Measurements from ENCODE around the gene RNF151. TPM values are rescaled to one million over a fixed set of nuclear protein-coding genes. Genes with fewer than 3 reads are reported as not detected.
"Not testable (repeated sequence)": the region's sequence is repeated elsewhere in the genome, so short reads cannot be mapped to it uniquely, and the experiment has no call there.

The RNF151 gene
- total RNA-seq, 1 experiment from 2014 or later = not detected

DNA sequence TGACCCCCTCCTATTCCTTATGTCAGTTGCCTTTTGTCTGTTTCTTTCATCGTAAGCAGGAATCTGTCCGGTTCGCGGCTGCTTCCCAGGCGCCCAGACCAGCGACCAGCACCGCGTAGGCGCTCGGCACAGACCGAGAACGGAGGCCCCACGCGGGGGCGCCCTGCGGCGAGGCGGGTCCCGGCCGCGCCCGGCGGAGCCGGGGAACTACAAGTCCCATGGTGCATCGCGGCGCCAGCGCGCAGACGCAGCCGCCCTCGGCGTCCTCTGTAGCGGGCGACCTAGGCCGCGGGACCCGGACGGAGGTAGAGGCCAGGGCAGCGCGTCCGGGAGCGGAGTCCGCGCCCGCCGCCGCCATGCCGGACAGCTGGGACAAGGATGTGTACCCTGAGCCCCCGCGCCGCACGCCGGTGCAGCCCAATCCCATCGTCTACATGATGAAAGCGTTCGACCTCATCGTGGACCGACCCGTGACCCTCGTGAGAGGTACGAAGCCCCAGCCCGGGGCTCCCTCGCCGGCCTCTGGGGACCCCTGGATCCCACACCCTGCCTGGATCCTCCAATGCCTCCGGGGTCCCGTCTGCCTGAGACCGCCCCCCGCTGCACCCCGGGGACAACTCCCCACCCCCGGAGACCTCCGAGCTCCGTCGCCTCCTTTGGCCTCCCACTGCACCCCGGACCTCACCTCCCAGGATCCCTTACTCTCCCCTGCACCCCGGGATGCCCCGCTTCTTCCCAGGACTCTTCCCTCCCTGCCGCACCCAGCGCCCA, 7.2 kb upstream of the RNF151 start, which contains the start of gene NDUFB10:
Gene NDUFB10 (plus strand): TSS at position 270 of the 771 bp plus-strand sequence. CDS start 87 bp downstream, at position 357.
- Histone ChIP-seq H3K27ac (ENCODE audit: low read length) (peak within 1 kb of the TSS; percentile 94), H3K9me2 (replicated peaks; ENCODE audit: insufficient read depth, low read length) (no peaks in the 10 kb centered on the region), H3K27me3 (ENCODE audit: low read length) (no peaks in the 10 kb centered on the region), H3K79me2 (ENCODE audit: low read length) (peaks cover 30% of the 10 kb centered on the region), H3K9ac (ENCODE audit: low read length) (peak within 1 kb of the TSS; percentile 91), H3K4me1 (ENCODE audit: low read length) (peaks cover 40% of the 10 kb centered on the region), H2AFZ (ENCODE audit: low read length) (peak within 1 kb of the TSS; percentile 72; the same call in 1 of the 2 replicates), H3K4me2 (ENCODE audit: low read depth, low read length, poor library complexity, severe bottlenecking) (peak within 1 kb of the TSS; percentile 97), H3K36me3 (ENCODE audit: insufficient read depth, low read length) (peaks cover 23% of the 10 kb centered on the region), H3K9me3 (ENCODE audit: low read length) (no peaks in the 10 kb centered on the region), H4K20me1 (ENCODE audit: insufficient read depth, low read depth, low read length) (peaks cover 19% of the 10 kb centered on the region), H3K4me3 (ENCODE audit: low read length) (peak within 1 kb of the TSS; percentile 80)
- DNase-seq = peak; percentile 96

DNA sequence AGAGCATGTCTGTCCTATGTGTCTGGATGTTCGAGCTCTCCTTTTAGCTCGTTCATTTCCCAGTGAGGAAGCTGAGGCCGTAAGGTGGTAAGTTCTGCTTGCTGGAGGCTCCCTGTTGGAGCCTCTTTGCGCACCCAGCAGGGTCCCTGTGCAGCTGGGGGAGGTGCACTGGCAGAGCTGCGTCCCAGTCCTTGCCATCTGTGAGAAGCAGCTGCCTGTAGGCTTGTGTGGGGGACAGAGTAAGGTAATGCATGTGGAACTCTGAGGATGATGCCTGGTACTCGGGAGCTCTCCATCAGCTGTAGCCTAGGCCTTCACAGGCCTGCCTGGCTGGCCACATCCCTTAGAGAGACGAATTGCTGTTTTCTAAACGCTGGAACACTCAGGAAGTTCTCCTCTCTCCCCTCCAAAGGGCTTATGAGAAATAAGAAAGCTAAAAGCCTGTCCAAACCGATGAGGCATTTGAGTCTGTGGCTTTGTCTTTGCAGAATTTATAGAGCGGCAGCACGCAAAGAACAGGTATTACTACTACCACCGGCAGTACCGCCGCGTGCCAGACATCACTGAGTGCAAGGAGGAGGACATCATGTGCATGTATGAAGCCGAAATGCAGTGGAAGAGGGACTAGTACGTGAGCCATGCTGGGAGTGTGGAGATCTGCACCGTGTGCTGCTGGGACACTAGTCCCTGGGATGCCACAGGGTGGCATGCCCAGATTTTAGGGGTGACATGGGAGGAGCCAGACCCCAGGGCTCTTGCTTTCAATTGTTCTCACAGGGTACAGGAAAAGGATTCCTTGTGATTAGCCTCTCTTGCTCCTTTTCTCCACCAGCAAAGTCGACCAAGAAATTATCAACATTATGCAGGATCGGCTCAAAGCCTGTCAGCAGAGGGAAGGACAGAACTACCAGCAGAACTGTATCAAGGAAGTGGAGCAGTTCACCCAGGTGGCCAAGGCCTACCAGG, 5.7 kb upstream of the RNF151 start:
- peaks cover 43% of the 10 kb centered on the region for H3K4me1 ChIP-seq (ENCODE audit: low read length)
- peak overlapping the region; percentile 94 for H3K27ac ChIP-seq (ENCODE audit: low read length)
- H3K9me2 ChIP-seq (replicated peaks; ENCODE audit: insufficient read depth, low read length) = no peaks in the 10 kb centered on the region
- H3K27me3 ChIP-seq (ENCODE audit: low read length) = no peaks in the 10 kb centered on the region
- peaks cover 43% of the 10 kb centered on the region for H3K79me2 ChIP-seq (ENCODE audit: low read length)
- H3K4me3 ChIP-seq (ENCODE audit: low read length) = peak overlapping the region; percentile 80
- no peak overlapping the region for H2AFZ ChIP-seq (ENCODE audit: low read length)
- peaks cover 19% of the 10 kb centered on the region for H4K20me1 ChIP-seq (ENCODE audit: insufficient read depth, low read depth, low read length)
- peak overlapping the region; percentile 91 for H3K9ac ChIP-seq (ENCODE audit: low read length)
- H3K4me2 ChIP-seq (ENCODE audit: low read depth, low read length, poor library complexity, severe bottlenecking) = peak overlapping the region; percentile 97
- H3K36me3 ChIP-seq (ENCODE audit: insufficient read depth, low read length) = peaks cover 23% of the 10 kb centered on the region
- DNase-seq = peak; percentile 88
- H3K9me3 ChIP-seq (ENCODE audit: low read length) = no peaks in the 10 kb centered on the region

DNA sequence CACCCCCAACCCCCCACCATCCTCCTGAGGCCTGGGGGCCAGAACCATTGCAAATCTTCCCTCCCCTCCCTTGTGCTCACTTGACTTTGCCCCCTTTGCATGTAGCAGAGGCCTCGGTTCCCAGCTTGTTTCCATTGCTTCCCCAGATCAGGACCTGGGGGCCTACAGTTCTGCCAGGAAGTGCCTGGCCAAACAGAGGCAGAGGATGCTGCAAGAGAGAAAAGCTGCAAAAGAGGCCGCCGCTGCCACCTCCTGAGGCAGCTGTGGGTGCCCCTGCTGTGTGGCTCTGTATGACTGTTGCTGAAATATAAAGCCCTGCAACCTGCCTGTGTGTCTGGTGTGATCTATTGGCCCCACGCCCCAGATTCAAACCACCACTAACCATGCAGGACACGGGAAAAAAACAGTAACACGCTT, 5.0 kb upstream of the RNF151 start:
- H3K36me3 ChIP-seq (ENCODE audit: insufficient read depth, low read length) = peaks cover 23% of the 10 kb centered on the region
- no peaks in the 10 kb centered on the region for H3K9me2 ChIP-seq (replicated peaks; ENCODE audit: insufficient read depth, low read length)
- H3K27ac ChIP-seq (ENCODE audit: low read length) = peak overlapping the region; percentile 94
- peak; percentile 85 for DNase-seq
- H3K4me3 ChIP-seq (ENCODE audit: low read length) = peak overlapping the region; percentile 81; the same call in 1 of the 2 replicates
- H3K4me1 ChIP-seq (ENCODE audit: low read length) = peaks cover 45% of the 10 kb centered on the region
- no peaks in the 10 kb centered on the region for H3K27me3 ChIP-seq (ENCODE audit: low read length)
- peaks cover 19% of the 10 kb centered on the region for H4K20me1 ChIP-seq (ENCODE audit: insufficient read depth, low read depth, low read length)
- no peaks in the 10 kb centered on the region for H3K9me3 ChIP-seq (ENCODE audit: low read length)
- peak overlapping the region; percentile 97 for H3K4me2 ChIP-seq (ENCODE audit: low read depth, low read length, poor library complexity, severe bottlenecking)
- H2AFZ ChIP-seq (ENCODE audit: low read length) = no peak overlapping the region
- peaks cover 44% of the 10 kb centered on the region for H3K79me2 ChIP-seq (ENCODE audit: low read length)
- H3K9ac ChIP-seq (ENCODE audit: low read length) = peak overlapping the region; percentile 95

DNA sequence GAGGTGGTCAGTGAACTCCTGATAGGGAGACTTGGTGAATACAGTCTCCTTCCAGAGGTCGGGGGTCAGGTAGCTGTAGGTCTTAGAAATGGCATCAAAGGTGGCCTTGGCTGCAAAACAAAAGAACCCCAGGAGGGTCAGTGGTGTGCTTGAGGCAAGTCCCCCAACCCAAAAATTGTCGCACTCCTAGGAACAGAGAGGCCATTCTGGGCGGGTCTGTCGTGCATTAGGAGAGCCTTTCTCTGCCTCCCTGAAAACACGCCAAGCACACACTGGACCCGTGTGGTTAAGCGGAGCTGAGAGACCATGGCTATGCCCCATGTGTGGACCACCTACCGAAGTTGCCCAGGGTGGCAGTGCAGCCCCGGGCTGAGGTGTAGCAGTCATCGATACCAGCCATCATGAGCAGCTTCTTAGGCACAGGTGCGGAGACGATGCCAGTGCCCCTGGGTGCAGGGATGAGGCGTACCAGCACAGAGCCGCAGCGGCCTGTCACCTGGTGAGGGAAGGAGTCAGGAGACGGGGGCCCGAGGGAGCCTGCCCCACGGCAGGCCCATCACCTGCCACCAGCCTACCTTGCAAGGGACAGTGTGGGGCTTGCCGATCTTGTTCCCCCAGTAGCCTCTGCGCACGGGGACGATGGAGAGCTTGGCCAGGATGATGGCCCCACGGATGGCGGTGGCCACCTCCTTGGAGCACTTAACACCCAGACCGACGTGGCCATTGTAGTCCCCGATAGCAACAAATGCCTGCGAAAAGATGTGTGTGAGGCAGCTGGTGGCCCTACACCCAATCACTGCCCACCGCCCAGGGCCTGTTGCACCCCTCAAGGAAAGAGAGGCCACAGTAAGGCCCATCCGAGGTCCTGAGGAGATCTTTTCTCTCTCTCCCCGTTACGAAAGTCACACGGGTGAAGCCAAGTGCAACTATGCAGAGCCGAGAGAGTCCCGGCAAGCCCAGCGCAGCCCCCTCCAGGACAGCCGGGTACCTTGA, 4.2 kb upstream of the RNF151 start:
- Histone ChIP-seq H3K4me3 (ENCODE audit: low read length) (peak overlapping the region; percentile 81), H3K4me1 (ENCODE audit: low read length) (peaks cover 45% of the 10 kb centered on the region), H4K20me1 (ENCODE audit: insufficient read depth, low read depth, low read length) (peaks cover 19% of the 10 kb centered on the region), H3K36me3 (ENCODE audit: insufficient read depth, low read length) (peaks cover 23% of the 10 kb centered on the region), H3K4me2 (ENCODE audit: low read depth, low read length, poor library complexity, severe bottlenecking) (peak overlapping the region; percentile 97), H3K79me2 (ENCODE audit: low read length) (peaks cover 44% of the 10 kb centered on the region), H3K27ac (ENCODE audit: low read length) (peak overlapping the region; percentile 94), H3K9ac (ENCODE audit: low read length) (peak overlapping the region; percentile 95)
- not testable (repeated sequence) for H3K9me3 ChIP-seq (ENCODE audit: low read length); H3K9me2 ChIP-seq (replicated peaks; ENCODE audit: insufficient read depth, low read length); H2AFZ ChIP-seq (ENCODE audit: low read length); H3K27me3 ChIP-seq (ENCODE audit: low read length)
- peak; percentile 44 for DNase-seq

DNA sequence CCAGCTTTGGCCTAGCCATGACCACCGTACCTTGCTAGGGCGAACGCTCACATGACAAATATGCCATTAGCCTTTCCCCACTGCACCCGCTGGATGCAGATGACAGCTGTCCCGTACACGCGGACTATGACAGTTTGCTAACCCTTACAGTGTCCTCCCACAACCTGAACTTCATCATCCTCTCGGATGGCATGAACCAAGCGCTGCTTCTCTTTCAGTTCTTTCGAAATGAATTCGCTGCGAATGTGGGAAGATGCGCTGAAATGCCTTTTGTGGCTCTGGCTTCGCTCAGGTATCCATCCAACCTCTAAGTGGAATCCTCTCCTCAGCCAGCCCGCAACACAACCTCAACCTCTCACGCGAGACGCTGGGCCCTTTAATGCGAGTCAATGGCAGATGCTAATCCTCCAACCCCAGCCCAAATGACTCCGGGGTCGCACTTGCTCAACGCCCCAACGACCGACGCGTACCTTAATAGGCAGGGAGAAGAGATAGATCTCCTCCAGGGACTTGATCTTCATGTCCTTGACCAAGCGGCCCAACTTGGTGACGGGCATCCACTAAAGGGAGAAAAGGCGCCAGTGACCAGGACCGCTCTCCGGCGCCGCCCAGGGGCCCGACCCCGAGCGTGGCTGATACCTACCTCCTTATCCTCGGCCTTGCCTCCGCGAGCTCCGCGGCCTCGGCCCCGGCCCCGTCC, 2.7 kb upstream of the RNF151 start:
- H3K27me3 ChIP-seq (ENCODE audit: low read length) = no peaks in the 10 kb centered on the region
- H3K9me2 ChIP-seq (replicated peaks; ENCODE audit: insufficient read depth, low read length) = no peaks in the 10 kb centered on the region
- peaks cover 43% of the 10 kb centered on the region for H3K4me1 ChIP-seq (ENCODE audit: low read length)
- H3K9me3 ChIP-seq (ENCODE audit: low read length) = no peaks in the 10 kb centered on the region
- peaks cover 44% of the 10 kb centered on the region for H3K79me2 ChIP-seq (ENCODE audit: low read length)
- H3K4me2 ChIP-seq (ENCODE audit: low read depth, low read length, poor library complexity, severe bottlenecking) = peak overlapping the region; percentile 97
- peaks cover 23% of the 10 kb centered on the region for H3K36me3 ChIP-seq (ENCODE audit: insufficient read depth, low read length)
- peak; percentile 68 for DNase-seq
- H2AFZ ChIP-seq (ENCODE audit: low read length) = no peak overlapping the region
- peaks cover 19% of the 10 kb centered on the region for H4K20me1 ChIP-seq (ENCODE audit: insufficient read depth, low read depth, low read length)
- peak overlapping the region; percentile 81 for H3K4me3 ChIP-seq (ENCODE audit: low read length)
- peak overlapping the region; percentile 94 for H3K27ac ChIP-seq (ENCODE audit: low read length)
- H3K9ac ChIP-seq (ENCODE audit: low read length) = peak overlapping the region; percentile 95

DNA sequence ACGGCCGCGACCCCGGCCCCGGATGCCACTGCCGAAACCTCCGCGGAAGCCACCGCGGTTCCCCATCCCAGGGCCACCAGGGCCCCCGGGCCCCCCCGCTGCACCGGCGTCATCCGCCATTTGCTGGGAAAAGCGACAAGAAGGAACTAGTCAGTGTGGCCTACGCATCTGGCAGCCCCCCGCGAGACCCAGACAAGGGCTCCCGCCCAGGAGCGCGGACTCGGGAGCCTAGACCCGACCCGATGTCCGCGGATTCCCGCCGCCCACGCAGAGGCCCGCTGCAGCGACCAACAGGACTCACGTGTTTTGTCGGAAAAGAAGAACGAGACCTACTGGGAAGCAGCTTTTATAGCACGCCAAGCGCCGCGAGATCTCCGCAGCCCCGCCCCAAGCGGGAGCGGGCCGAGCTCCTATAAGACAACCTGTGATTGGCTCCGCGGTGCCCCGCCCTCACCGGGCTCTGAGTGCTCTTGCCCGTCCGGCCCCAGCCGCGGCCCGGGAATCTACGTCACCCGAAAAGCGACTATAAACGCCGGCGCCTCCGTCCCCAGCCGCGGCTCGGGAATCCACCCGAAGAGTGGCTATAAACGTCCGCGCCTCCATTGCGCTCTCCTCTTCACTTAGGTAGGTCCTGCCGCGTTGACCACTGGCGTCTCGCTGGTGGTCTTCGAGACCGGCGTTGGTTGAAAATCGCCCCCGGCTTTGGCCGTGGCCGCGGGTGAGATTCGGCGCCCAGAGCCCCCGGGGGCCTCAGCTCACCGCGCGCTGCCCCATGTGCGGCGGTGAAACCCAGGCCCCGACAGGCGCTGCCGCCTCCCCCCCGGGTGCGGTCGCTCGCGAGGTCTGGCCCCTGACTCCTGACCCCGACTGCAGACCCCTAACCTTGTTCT, 1.9 kb upstream of the RNF151 start, which contains the start of gene RPS2:
Gene RPS2 (minus strand): TSS at position 321 of the 890 bp plus-strand sequence. CDS start 201 bp downstream, at position 120.
- Histone ChIP-seq H3K9ac (ENCODE audit: low read length) (peak within 1 kb of the TSS; percentile 98), H3K4me3 (ENCODE audit: low read length) (peak within 1 kb of the TSS; percentile 81), H3K4me1 (ENCODE audit: low read length) (peaks cover 40% of the 10 kb centered on the region), H3K9me3 (ENCODE audit: low read length) (no peaks in the 10 kb centered on the region), H3K79me2 (ENCODE audit: low read length) (peaks cover 41% of the 10 kb centered on the region), H3K36me3 (ENCODE audit: insufficient read depth, low read length) (peaks cover 23% of the 10 kb centered on the region), H3K27me3 (ENCODE audit: low read length) (no peaks in the 10 kb centered on the region), H2AFZ (ENCODE audit: low read length) (no peak within 1 kb of the TSS), H3K4me2 (ENCODE audit: low read depth, low read length, poor library complexity, severe bottlenecking) (peak within 1 kb of the TSS; percentile 97), H4K20me1 (ENCODE audit: insufficient read depth, low read depth, low read length) (peaks cover 19% of the 10 kb centered on the region), H3K27ac (ENCODE audit: low read length) (peak within 1 kb of the TSS; percentile 94), H3K9me2 (replicated peaks; ENCODE audit: insufficient read depth, low read length) (no peaks in the 10 kb centered on the region)
- DNase-seq = peak; percentile 99

All from Karpas-422 (cell line).